ENCODE data around the gene P4HB.

The P4HB gene

GRCh38 chr17:81859906-81860755 lies at the start of gene P4HB:
Gene P4HB, minus strand, starts transcription at chr17:81860535. Its CDS starts 64 bp downstream, at chr17:81860471.
- FAIRE-seq, result no peak

GRCh38 chr17:81909231-81909630 lies 48.9 kb upstream of the P4HB start:
- FAIRE-seq, result no peak

- no peak for FAIRE-seq
These were observed 48.5 kb upstream of the P4HB start for GRCh38 chr17:81908793-81909192.

GRCh38 chr17:81907219-81908145 lies 47.1 kb upstream of the P4HB start:
- no peak for FAIRE-seq

- no peak for FAIRE-seq
These were observed 46.3 kb upstream of the P4HB start for GRCh38 chr17:81906476-81907218.

GRCh38 chr17:81905993-81906392 lies 45.7 kb upstream of the P4HB start:
- no peak for FAIRE-seq

- FAIRE-seq, result no peak
These were observed 45.1 kb upstream of the P4HB start for GRCh38 chr17:81905424-81905875.

- no peak for FAIRE-seq
These were observed 44.5 kb upstream of the P4HB start for GRCh38 chr17:81904600-81905423.

- no peak for FAIRE-seq
These were observed 43.7 kb upstream of the P4HB start for GRCh38 chr17:81903896-81904599.

GRCh38 chr17:81903415-81903831 lies 43.1 kb upstream of the P4HB start:
- FAIRE-seq, result no peak

- FAIRE-seq, result no peak
These were observed 42.5 kb upstream of the P4HB start for GRCh38 chr17:81902653-81903414.

- FAIRE-seq, result no peak
These were observed 41.8 kb upstream of the P4HB start, which contains the start of gene NPB for GRCh38 chr17:81902023-81902652. Gene NPB, plus strand, starts transcription at chr17:81902238. Its CDS starts 40 bp downstream, at chr17:81902278.

- no peak for FAIRE-seq
These were observed 41.1 kb upstream of the P4HB start for GRCh38 chr17:81901167-81902022.

GRCh38 chr17:81900181-81900820 lies 40.0 kb upstream of the P4HB start:
- no peak for FAIRE-seq

- FAIRE-seq, result no peak
These were observed 39.3 kb upstream of the P4HB start for GRCh38 chr17:81899514-81900166.

GRCh38 chr17:81898885-81899284 lies 38.5 kb upstream of the P4HB start:
- FAIRE-seq, result no peak

- no peak for FAIRE-seq
These were observed 37.9 kb upstream of the P4HB start for GRCh38 chr17:81898029-81898866.

Data from endometrium (tissue), 2 donors.